GM12873 (cell line): ENCODE data around the gene MEAF6.

Source experiments
- CTCF ChIP-seq: IDR thresholded peaks from 2 replicates; pipeline ENCODE4 v1.5.1; 2012; ENCODE audit warnings: low read depth, mild to moderate bottlenecking, moderate library complexity, low read length, control low read depth; ENCODE audit not compliant: insufficient read depth; ENCODE audit errors: missing control alignments

MEAF6 gene

GRCh38 chr1:37540036-37540785, 25.6 kb upstream of the MEAF6 start:
- no peak for TF ChIP-seq CTCF

GRCh38 chr1:37537378-37537777, 22.8 kb upstream of the MEAF6 start:
- TF ChIP-seq CTCF = no peak

- no peak for TF ChIP-seq CTCF
Observed at GRCh38 chr1:37533317-37534093, 18.9 kb upstream of the MEAF6 start.

DNA sequence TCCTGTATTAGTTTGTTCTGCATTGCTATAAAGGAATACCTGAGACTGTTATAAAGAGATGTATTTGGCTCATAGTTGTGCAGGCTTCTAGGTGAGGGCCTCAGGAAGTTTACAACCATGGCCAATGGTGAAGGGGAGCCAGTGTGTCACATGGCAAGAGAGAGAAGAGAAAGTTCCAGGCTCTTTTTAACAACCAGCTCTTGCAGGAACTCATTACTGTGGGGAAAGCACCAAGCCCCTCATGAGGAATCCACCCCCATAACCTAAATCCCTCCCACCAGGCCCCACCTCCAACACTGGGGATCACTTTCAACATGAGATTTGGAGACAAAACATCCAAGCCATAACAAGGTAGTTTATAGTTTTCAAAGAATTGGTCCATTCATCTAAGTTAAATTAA, 5.0 kb upstream of the MEAF6 start:
- TF ChIP-seq CTCF = no peak

DNA sequence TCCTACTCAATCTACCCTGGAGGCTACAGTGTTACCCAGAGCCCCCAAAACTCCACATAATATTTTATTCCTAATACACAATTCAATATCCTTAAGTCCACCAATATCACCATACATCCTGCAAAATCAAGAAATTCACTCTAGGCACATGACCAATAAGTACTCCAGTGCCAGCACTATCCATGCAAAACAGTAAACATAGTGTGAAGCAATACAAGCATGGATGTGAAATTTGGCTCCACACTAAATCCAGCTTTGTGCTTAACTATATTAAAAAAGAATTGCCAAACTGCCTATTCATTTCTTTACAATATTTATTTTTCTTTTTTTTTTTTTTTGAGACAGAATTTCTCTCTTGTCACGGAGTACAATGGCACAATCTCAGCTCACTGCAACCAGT, 3.0 kb upstream of the MEAF6 start:
- no peak for TF ChIP-seq CTCF

DNA sequence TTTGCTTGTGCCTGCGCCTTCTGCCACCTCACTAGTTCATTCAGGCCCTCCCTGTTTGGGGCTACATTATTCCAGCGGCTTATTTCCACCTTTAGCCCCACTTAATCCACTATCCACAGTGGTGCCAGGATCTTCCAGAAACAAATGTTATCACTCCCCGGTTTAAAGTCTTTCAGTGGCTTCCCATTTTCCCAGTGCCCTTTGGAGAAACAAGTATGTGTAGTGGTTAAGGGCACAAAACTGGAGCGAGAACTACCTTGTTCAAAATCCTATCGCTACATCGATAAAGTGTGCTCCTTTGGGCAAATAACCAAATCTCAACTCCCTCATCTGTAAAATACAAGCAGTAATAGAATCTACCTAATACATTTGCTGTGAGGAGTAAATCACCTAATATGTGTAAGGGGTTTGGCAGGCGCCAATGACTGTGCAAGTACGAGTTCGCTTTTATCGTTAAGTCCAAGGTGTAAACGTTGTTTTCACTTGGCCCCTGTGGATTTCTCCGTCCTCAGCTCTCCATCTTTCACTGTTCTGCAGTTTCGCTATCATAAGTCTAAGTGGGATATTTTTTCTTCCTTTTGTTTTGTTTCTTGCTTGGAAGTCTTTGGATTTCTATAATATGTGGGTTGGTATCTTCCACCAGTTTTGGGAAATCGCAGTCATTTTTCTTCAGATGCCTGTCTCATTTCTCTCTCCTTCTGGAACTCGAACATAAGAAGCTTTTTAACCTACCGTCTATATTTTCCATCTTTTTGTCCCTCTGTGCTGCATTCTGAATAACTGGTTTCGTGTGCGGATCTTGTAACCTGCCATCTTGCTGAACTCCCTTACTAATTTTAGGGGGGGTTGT, 844 bp upstream of the MEAF6 start:
- TF ChIP-seq CTCF = no peak

- no peak for TF ChIP-seq CTCF
Observed at GRCh38 chr1:37513795-37514349, 694 bp downstream of the MEAF6 start.
